Uterus (tissue), 4 donors: Measurements from ENCODE around the gene HMG20B. TPM values are rescaled to one million over a fixed set of nuclear protein-coding genes. Genes with fewer than 3 reads are reported as not detected.

Source experiments
- DNase-seq, 2 donors: peaks; one replicate each; pipeline ENCODE4 v3.0.0-alpha.2; 2019 to 2020
- H3K27ac ChIP-seq, 2 donors: fragments of 200-600 bp; sonication (generic); 1 replicate in 1 of 2; 2 replicates in 1 of 2; pipeline ENCODE4 v1.5.1; 2016 to 2018
- H3K27me3 ChIP-seq, 2 donors: fragments of 200-600 bp; sonication (generic); one replicate each; pipeline ENCODE4 v1.5.1; 2018 to 2019; ENCODE audit warnings: control low read depth in 1 of 2
- H3K36me3 ChIP-seq, 2 donors: fragments of 200-600 bp; sonication (generic); one replicate each; pipeline ENCODE4 v1.5.1; 2019; ENCODE audit warnings: control low read depth in 1 of 2
- H3K4me1 ChIP-seq, 2 donors: fragments of 200-600 bp; sonication (generic); one replicate each; pipeline ENCODE4 v1.5.1; 2018 to 2019; ENCODE audit warnings: control low read depth in 1 of 2
- H3K4me3 ChIP-seq, 2 donors: fragments of 200-600 bp; sonication (generic); 1 replicate in 1 of 2; 2 replicates in 1 of 2; pipeline ENCODE4 v1.5.1; 2018 to 2019; ENCODE audit warnings: mild to moderate bottlenecking in 1 of 2
- H3K9me3 ChIP-seq, 2 donors: fragments of 200-600 bp; sonication (generic); one replicate each; pipeline ENCODE4 v1.5.1; 2019; ENCODE audit warnings: control low read depth in 1 of 2
- POLR2A ChIP-seq, 2 donors: fragments of 450-650 bp; IDR thresholded peaks; one replicate each; pipeline ENCODE4 v1.6.1; 2016; ENCODE audit warnings: antibody characterized with exemption in 2 of 2, mild to moderate bottlenecking in 1 of 2, moderate library complexity in 1 of 2
- intact Hi-C: fragments of 100-400 bp; cut with DNase I; formaldehyde crosslinking; loops from one replicate; pipeline ENCODE4 v1.15.1; 2023; ENCODE audit warnings: low total_unique reads
- total RNA-seq, 4 donors: library from RNA; depleted of rRNA in 3 of 4; stranded (reverse); fragments of >200 nt in 3 of 4; gene quantifications; one replicate each; pipeline versions ENCODE4 v1.1.0 to v1.2.4, GENCODE V29; 2014 to 2023
- TF ChIP-seq, protein P1 (sequence below), 4 experiments: fragments of 200-600 bp in 2 of 4; fragments of 450-650 bp in 2 of 4; sonication (generic) in 2 of 4; IDR thresholded peaks; one replicate each; pipeline ENCODE4 v1.5.1; 2016 to 2019; ENCODE audit warnings: antibody characterized with exemption in 4 of 4, mild to moderate bottlenecking in 2 of 4, moderate library complexity in 1 of 4
- donor health status: DM: yes; HTN: yes; CAD: no.

The HMG20B gene
- total RNA-seq, 4 donors from 2014 or later: 52.9 to 232 (median 63.6) TPM

DNA sequence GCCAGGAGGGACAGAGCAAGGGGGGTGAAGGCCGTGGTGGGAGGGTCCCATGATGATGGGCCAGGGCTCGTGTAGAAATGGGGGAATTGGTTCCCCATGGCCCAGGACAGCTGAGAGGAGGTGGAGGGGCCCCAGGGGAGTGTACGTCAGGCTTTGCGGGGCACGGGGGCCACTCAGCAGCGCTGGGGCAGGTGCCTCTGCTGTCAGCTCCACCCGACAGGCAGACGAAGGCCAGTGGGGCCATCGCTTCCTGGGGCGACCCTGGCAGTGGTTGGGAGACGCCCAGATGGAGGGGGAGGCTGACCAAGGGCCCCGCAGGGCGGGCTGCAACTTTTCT lies 35.7 kb upstream of the HMG20B start:
- intact Hi-C loops: no loop called here
- Histone ChIP-seq H3K4me1 (no peaks in the 10 kb centered on the region), H3K27me3 (no peaks in the 10 kb centered on the region), H3K36me3 (no peaks in the 10 kb centered on the region), H3K4me3 (no peak overlapping the region), H3K27ac (no peak overlapping the region), H3K9me3 (no peaks in the 10 kb centered on the region)
- TF ChIP-seq, protein P1, sequence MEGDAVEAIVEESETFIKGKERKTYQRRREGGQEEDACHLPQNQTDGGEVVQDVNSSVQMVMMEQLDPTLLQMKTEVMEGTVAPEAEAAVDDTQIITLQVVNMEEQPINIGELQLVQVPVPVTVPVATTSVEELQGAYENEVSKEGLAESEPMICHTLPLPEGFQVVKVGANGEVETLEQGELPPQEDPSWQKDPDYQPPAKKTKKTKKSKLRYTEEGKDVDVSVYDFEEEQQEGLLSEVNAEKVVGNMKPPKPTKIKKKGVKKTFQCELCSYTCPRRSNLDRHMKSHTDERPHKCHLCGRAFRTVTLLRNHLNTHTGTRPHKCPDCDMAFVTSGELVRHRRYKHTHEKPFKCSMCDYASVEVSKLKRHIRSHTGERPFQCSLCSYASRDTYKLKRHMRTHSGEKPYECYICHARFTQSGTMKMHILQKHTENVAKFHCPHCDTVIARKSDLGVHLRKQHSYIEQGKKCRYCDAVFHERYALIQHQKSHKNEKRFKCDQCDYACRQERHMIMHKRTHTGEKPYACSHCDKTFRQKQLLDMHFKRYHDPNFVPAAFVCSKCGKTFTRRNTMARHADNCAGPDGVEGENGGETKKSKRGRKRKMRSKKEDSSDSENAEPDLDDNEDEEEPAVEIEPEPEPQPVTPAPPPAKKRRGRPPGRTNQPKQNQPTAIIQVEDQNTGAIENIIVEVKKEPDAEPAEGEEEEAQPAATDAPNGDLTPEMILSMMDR (IDR thresholded peaks at IDR 0.05): no peak
- DNase-seq: no peak

DNA sequence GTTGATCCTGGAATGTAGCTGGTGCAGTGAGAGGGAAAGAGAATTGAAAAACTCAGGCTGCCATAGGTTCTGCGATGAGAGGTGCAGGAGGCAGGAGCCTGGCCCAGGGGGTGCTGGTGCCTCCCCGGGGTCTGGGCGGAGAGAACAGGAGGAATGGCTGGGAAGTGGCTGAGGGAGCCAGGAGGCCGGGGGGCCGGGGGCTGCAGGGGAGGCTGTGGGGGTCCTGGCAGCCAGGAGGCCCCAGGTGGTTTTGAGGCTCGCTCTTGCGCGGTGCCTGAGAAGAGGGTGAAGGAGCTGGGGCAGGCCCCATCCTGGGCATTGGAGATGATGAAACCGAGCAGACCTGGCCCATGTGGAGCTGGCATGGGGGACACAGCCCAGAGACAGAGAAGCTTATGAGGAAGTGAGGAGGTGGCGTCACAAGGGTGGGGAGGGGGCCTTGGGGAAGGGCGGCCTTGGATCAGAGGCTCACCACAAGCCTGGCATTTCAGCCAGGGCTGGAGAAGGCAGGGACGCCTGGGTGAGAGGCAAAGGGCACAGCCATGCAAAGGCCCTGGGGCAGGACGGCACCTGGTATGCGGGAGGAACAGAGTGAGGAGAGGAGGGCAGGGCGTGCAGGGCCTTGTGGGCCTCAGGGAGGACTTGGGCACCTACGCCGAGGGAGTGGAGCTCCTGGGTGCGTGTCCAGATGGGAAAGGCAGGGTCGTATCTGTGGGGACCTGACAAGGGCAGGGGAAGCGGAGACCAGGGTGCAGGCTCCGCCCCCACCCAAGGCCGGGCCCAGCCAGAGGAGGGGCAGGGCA lies 35.1 kb upstream of the HMG20B start:
- intact Hi-C loops: no loop called here
- Histone ChIP-seq H3K4me1 (no peaks in the 10 kb centered on the region), H3K9me3 (no peaks in the 10 kb centered on the region), H3K27me3 (no peaks in the 10 kb centered on the region), H3K36me3 (no peaks in the 10 kb centered on the region), H3K4me3 (no peak overlapping the region), H3K27ac (no peak overlapping the region)
- no peak for DNase-seq
- TF ChIP-seq POLR2A (IDR thresholded peaks at IDR 0.05): no peak
- TF ChIP-seq, protein P1 (IDR thresholded peaks at IDR 0.05): no peak

DNA sequence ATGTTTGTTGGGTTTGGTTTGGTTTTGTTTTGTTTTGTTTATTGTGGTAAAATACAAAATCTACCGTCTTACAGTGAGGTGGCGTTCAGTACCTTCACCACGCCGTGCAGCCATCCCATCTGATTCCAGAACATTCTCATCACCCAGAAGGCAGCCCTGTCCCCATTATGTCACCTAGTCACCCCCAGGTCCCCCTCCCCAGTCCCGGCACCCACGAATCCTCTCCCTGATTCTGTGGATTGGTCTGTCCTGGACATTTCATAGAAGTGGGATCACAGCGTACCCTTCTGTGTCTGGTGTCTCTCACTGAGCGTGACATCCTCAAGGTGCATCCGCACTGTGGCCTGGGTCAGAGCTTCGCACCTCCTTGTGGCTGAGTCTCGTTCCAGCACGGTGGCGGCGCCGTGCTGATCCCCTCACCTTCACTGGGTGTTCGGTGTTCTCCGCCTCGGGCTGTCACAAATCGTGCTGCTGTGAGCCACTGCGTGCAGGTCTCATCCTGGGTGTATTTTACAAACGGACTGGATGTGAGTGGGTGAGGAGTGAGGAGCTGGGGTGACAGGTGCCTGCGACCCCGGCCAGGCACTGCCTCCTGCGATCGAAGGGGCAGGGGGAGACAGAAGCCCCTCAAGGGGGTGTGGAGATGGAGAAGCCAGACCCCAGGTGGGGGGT lies 34.4 kb upstream of the HMG20B start:
- Histone ChIP-seq H3K27ac (no peak overlapping the region), H3K36me3 (no peaks in the 10 kb centered on the region), H3K4me3 (no peak overlapping the region), H3K4me1 (no peaks in the 10 kb centered on the region), H3K9me3 (no peaks in the 10 kb centered on the region), H3K27me3 (no peaks in the 10 kb centered on the region)
- no peak for DNase-seq
- no peak for TF ChIP-seq POLR2A (IDR thresholded peaks at IDR 0.05)
- TF ChIP-seq, protein P1 (IDR thresholded peaks at IDR 0.05): no peak
- intact Hi-C loops: no loop called here

DNA sequence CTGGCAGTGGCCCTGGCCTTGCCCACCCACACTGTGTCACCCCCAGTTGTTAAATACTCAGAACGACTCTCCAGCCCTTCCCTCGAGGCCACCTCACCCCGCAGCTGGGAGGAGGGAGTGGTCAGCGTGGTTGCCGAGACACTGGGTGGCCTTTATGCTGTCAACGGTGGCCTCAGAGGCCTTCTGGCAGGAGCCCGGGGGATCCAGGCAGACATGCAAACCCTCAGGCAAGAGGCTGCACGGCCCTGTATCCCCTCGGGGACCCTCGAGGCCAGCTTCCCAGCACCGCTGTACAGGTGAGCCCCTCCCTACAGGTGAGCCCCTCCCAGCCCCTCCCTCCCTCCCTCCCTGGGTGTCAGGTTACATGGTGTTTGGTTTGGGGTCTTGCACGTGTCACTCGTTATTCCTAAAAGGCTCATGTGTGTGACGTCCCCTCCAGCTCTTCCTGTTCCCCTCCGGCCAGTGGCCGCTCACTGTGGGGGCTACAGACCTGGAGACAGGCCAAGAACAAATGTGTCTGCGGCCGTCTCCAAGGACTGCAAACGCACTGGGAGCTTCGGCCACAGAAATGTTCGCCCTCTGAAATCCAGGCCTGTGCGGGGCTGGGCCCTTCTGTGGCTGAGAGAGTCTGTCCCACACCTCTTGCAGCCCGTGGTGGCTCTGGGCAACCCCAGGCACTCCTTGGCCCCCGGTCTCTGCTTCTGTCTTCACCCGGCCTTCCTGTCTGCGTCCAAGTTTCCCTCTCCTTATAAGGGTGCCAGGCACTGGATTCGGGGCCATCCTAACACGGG lies 33.6 kb upstream of the HMG20B start, which contains the start of gene TEKTIP1:
Gene TEKTIP1 (plus strand): TSS at position 210 of the 791 bp plus-strand sequence. CDS start 4 bp downstream, at position 214.
- DNase-seq: no peak
- H3K4me3 ChIP-seq: no peak within 1 kb of the TSS
- H3K36me3 ChIP-seq: no peaks in the 10 kb centered on the region
- no peaks in the 10 kb centered on the region for H3K27me3 ChIP-seq
- no peaks in the 10 kb centered on the region for H3K9me3 ChIP-seq
- TF ChIP-seq, protein P1 (IDR thresholded peaks at IDR 0.05): no peak
- no peak for TF ChIP-seq POLR2A (IDR thresholded peaks at IDR 0.05)
- no peaks in the 10 kb centered on the region for H3K4me1 ChIP-seq
- intact Hi-C loops: no loop called here
- no peak within 1 kb of the TSS for H3K27ac ChIP-seq

DNA sequence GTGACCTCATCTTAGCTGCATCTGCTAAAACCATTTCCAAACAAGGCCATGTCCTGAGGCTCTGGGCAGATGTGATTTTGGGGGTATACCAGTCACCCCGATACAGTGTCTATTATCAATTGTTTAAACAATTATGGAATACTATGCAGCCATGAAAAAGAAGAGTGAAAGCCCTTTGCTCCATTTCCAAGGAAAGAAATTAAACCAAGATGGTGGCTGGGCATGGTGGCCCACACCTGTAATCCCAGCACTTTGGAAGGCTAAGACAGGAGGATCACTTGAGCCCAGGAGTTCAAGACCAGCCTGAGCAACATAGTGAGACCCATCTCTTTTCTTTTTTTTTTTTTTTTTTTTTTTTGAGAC lies 33.0 kb upstream of the HMG20B start:
- Histone ChIP-seq H3K27me3 (no peaks in the 10 kb centered on the region), H3K4me3 (no peak overlapping the region), H3K36me3 (no peaks in the 10 kb centered on the region), H3K27ac (no peak overlapping the region), H3K4me1 (no peaks in the 10 kb centered on the region), H3K9me3 (no peaks in the 10 kb centered on the region)
- no peak for DNase-seq
- intact Hi-C loops: no loop called here
- TF ChIP-seq POLR2A (IDR thresholded peaks at IDR 0.05): no peak
- TF ChIP-seq, protein P1 (IDR thresholded peaks at IDR 0.05): no peak
